Measurements from ENCODE around the gene SMIM11. TPM values are rescaled to one million over a fixed set of nuclear protein-coding genes. Genes with fewer than 3 reads are reported as not detected.

Gene SMIM11
- total RNA-seq, 3 donors from 2014 or later = 1.7 to 12.1 (median 3.8) TPM

GRCh38 chr21:34345091-34345871 is 30.0 kb upstream of the SMIM11 start:
- Histone ChIP-seq H3K4me3 (no peak overlapping the region), H3K36me3 (ENCODE audit: low read depth) (no peaks in the 10 kb centered on the region), H3K9me3 (no peaks in the 10 kb centered on the region), H3K4me1 (ENCODE audit: low read depth) (no peaks in the 10 kb centered on the region)
- intact Hi-C loops (cut with DNase I, micrococcal nuclease) = loop anchor here in 1 of 2 donors (5.0 kb wide), 1 partner anchor 423 kb away; no protein-coding TSS in a partner anchor
- TF ChIP-seq CTCF (IDR thresholded peaks at IDR 0.05) = no peak
- ATAC-seq (no peak), DNase-seq (no peak)

- no peaks in the 10 kb centered on the region for H3K36me3 ChIP-seq (ENCODE audit: low read depth)
- ATAC-seq (no peak), DNase-seq (no peak)
- intact Hi-C loops (cut with DNase I, micrococcal nuclease) = loop anchor here in 1 of 2 donors (5.0 kb wide), 1 partner anchor 424 kb away; no protein-coding TSS in a partner anchor
- TF ChIP-seq CTCF (IDR thresholded peaks at IDR 0.05) = no peak
- no peaks in the 10 kb centered on the region for H3K4me1 ChIP-seq (ENCODE audit: low read depth)
- H3K4me3 ChIP-seq = no peak overlapping the region
- H3K9me3 ChIP-seq = no peaks in the 10 kb centered on the region
Measured at GRCh38 chr21:34345892-34346291, 29.4 kb upstream of the SMIM11 start.

- Histone ChIP-seq H3K4me3 (no peak overlapping the region), H3K4me1 (ENCODE audit: low read depth) (no peaks in the 10 kb centered on the region), H3K36me3 (ENCODE audit: low read depth) (no peaks in the 10 kb centered on the region), H3K9me3 (no peaks in the 10 kb centered on the region)
- no peak for ATAC-seq
- intact Hi-C loops (cut with DNase I, micrococcal nuclease) = loop anchor here (2.0 to 5.0 kb wide), 2 partner anchors 424 to 427 kb away; no protein-coding TSS in a partner anchor
- DNase-seq = no peak
- no peak for TF ChIP-seq CTCF (IDR thresholded peaks at IDR 0.05)
Measured at GRCh38 chr21:34348890-34349519, 26.3 kb upstream of the SMIM11 start.

- H3K4me1 ChIP-seq (ENCODE audit: low read depth) = no peaks in the 10 kb centered on the region
- intact Hi-C loops (cut with DNase I, micrococcal nuclease) = no loop called here
- H3K9me3 ChIP-seq = no peaks in the 10 kb centered on the region
- ATAC-seq (peak; percentile 98), DNase-seq (peak in 2 of 3 donors; percentile 52 to 66)
- no peaks in the 10 kb centered on the region for H3K36me3 ChIP-seq (ENCODE audit: low read depth)
- H3K4me3 ChIP-seq = no peak overlapping the region
- TF ChIP-seq CTCF (IDR thresholded peaks at IDR 0.05) = peak; percentile 28
Measured at GRCh38 chr21:34351786-34352241, 23.5 kb upstream of the SMIM11 start.

GRCh38 chr21:34352556-34352955 is 22.8 kb upstream of the SMIM11 start:
- intact Hi-C loops (cut with DNase I, micrococcal nuclease) = no loop called here
- H3K4me3 ChIP-seq = no peak overlapping the region
- no peaks in the 10 kb centered on the region for H3K36me3 ChIP-seq (ENCODE audit: low read depth)
- H3K4me1 ChIP-seq (ENCODE audit: low read depth) = no peaks in the 10 kb centered on the region
- no peak for TF ChIP-seq CTCF (IDR thresholded peaks at IDR 0.05)
- ATAC-seq (no peak), DNase-seq (no peak)
- no peaks in the 10 kb centered on the region for H3K9me3 ChIP-seq
